Measurements from ENCODE around the gene ADAMTS5.

Gene ADAMTS5

DNA sequence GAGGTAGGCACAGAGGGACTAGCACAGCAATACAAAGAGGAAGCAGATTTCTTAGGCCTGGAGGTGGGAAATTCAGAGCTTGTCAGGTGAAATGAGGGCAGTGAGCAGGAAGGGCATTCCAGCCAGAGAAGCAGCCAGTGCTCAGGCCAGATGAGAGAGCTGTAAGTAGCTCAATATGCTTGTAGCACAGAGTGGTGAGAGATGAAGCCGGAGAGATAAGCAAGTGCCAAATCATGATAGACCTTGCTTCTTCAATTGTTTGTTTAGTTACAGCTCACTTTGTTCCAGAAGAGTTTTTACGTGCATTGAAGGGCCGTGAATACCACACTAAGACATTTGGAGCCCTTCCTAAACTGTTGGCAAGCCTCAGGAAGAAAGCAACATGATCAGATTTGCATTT, 79.6 kb downstream of the ADAMTS5 start:
- DNase-seq (ENCODE audit: low spot score): no peak

DNA sequence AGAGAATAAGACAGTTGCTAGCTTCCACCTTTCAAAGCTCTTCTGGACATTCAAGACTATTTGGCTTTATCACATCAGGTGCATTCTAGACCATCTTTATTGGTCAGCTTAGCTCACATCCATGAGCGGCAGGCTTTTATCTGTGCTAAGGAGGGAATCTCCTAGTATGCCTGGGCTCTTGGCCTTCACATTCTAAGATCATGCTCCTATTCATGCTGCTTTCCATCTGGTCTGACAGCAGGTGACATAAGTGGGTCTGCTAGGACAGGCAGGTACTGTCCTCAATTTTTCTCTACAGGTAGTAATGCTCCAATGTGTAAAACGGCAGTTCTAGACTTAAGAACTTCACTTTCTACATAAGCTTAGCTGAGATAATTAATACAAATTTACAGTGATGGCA, 82.5 kb downstream of the ADAMTS5 start:
- DNase-seq (ENCODE audit: low spot score): no peak

DNA sequence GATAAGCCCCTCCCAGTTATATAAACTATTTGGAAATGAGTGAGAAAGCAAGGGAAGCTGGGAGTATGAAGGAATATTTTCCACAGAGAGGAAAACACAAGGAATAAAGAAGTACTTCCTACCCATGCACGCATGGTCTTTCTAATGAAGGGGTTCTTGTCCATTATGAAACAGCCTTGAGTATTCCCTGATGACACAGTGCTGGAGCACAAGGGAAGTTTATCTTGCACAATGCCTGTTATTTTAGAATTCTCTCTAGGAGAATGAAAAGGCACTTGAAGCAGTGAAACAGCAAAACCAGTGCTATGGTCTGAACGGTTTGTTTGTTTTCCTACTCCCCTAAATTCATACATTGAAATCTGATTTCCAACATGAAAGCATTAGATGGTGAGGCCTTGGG, 83.1 kb downstream of the ADAMTS5 start:
- no peak for DNase-seq (ENCODE audit: low spot score)

DNA sequence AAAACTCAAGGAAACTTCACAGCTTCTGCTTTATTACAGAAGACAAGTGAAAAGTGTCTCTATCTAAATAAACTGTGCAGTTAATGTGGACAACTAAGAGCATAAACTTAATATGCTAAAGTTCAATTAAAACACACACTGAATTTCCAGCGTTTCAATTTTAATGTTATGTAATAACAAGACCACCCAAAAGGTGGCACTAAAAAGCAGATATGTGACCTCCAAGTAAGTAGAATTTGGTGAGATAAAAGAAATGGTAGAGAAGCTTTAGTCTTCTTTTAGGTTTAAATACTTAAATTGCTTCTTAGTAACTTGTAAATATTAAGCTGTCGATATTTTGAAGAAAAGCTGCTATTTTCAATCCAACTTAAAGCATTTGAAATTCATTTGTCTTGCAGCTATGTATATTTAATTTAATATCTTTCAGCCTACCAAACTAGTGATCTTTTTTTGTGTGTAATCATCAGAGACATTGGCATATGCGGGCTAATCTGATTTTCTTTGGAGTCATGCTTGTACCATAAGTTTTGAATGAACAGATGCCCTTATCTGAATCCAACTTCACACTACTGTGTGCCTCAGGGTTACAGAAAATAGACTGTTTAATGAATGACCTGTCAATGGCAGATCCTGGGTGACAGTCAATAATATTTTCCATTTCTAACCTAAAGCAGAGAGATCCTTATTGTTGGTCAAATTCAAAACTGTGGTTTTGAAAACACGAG, 85.2 kb downstream of the ADAMTS5 start:
- peak; percentile 9 for DNase-seq (ENCODE audit: low spot score)

DNA sequence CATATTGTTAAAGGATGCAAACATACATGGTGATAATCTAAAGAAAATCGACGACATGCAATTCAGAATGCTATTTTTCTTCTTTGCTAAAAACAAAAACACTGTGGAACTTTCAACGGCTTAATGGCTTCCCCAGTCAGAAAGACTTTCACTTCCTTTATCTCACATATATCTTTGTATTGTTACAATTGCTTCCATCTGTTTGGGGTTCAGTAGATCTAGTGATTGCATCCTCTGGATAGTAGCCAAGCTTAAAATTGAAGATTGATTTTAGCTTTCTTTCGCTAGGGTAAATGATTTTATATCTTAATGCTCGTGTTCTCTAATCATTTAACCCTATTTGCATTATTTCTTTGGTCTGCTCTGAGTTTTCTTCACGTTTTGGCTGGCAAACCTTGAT, 89.9 kb downstream of the ADAMTS5 start:
- no peak for DNase-seq (ENCODE audit: low spot score)

DNA sequence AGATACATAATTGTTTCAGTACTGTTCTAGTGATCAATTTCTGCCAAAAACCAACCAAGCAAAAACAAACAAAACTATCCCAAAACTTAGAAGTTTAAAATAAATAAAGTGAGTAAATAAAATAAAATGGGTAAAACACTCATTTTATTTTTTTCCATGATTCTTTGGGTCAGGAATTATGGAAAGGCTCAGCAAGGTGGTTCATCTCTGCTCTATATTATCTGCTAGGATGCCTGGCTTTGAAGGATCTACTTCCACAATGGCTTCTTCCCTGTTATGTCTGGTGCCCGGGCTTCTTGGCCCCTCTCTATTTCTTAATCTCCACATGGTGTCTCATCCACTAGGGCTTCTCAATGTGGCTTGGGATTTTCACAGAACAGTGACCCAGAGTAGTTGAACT, 92.5 kb downstream of the ADAMTS5 start:
- no peak for DNase-seq (ENCODE audit: low spot score)

Data from hepatic stellate cell (primary cell).